IMR-90 (cell line): Measurements from ENCODE around the gene TSHZ1. TPM values are rescaled to one million over a fixed set of nuclear protein-coding genes. Genes with fewer than 3 reads are reported as not detected.

Experiments used
- ATAC-seq: fragments of 200-7000 bp; cut with Tn5 transposase; 2 replicates; pipeline ENCODE4 v1.9.1; 2020; ENCODE audit warnings: low read depth, mild to moderate bottlenecking, moderate library complexity
- BruUV-seq: library from RNA; stranded (reverse); fragments of 400-500 nt; replicated peaks from 2 replicates; lab custom pipeline; 2021; lab: Mats Ljungman, UMichigan
- CTCF ChIA-PET: fragments of 300-600 bp; formaldehyde crosslinking; extraction: SDS; loops from one replicate; lab custom pipeline; 2021; ENCODE audit warnings: antibody characterized with exemption; lab: Yijun Ruan, JAX
- POLR2A ChIA-PET: fragments of 300-600 bp; sonication (Branson Sonifier 250); formaldehyde crosslinking; loops from one replicate; lab custom pipeline; 2022; ENCODE audit warnings: antibody characterized with exemption; ENCODE audit not compliant: unreplicated experiment; lab: Charles Lee
- DNase-seq: peaks from one replicate; pipeline ENCODE4 v3.0.0; 2013
- H2AFZ ChIP-seq: replicated peaks from 2 replicates; pipeline ENCODE3; 2013; ENCODE audit warnings: low read length, mild to moderate bottlenecking; ENCODE audit not compliant: poor library complexity
- H2AK5ac ChIP-seq: 2 replicates; pipeline ENCODE4 v1.6.1; 2013; ENCODE audit warnings: low read depth, low read length, inconsistent platforms
- H2AK9ac ChIP-seq: replicated peaks from 2 replicates; pipeline ENCODE3; 2013; ENCODE audit warnings: mild to moderate bottlenecking, low read depth, low read length, moderate library complexity; ENCODE audit not compliant: poor library complexity
- H2BK120ac ChIP-seq: 2 replicates; pipeline ENCODE4 v1.6.1; 2013; ENCODE audit warnings: low read depth, low read length, inconsistent platforms
- H2BK15ac ChIP-seq: 3 replicates; pipeline ENCODE4 v1.6.1; 2013; ENCODE audit warnings: low read depth, low read length, inconsistent platforms
- H2BK20ac ChIP-seq: 2 replicates; pipeline ENCODE4 v1.6.1; 2013; ENCODE audit warnings: low read depth, mild to moderate bottlenecking, inconsistent platforms, low read length, moderate library complexity
- H2BK5ac ChIP-seq: 2 replicates; pipeline ENCODE4 v1.6.1; 2013; ENCODE audit warnings: mild to moderate bottlenecking, low read depth, low read length, inconsistent platforms; ENCODE audit not compliant: poor library complexity, severe bottlenecking
- H3K14ac ChIP-seq: replicated peaks from 2 replicates; pipeline ENCODE4 v1.6.1; 2013; ENCODE audit warnings: low read depth, low read length, inconsistent platforms
- H3K18ac ChIP-seq: 2 replicates; pipeline ENCODE4 v1.6.1; 2013; ENCODE audit warnings: low read depth, low read length, control low read depth
- H3K23ac ChIP-seq: 2 replicates; pipeline ENCODE4 v1.6.1; 2013; ENCODE audit warnings: low read depth, low read length, inconsistent platforms
- H3K27ac ChIP-seq: 2 replicates; pipeline ENCODE4 v1.5.1; 2013; ENCODE audit warnings: mild to moderate bottlenecking, control low read depth, low read length; ENCODE audit not compliant: insufficient read depth
- H3K27me3 ChIP-seq: 2 replicates; pipeline ENCODE4 v1.6.1; 2013; ENCODE audit warnings: low read length; ENCODE audit not compliant: control insufficient read depth, insufficient read depth
- H3K36me3 ChIP-seq: 2 replicates; pipeline ENCODE4 v1.6.1; 2013; ENCODE audit warnings: low read length, mixed read lengths; ENCODE audit not compliant: control insufficient read depth, insufficient read depth
- H3K4ac ChIP-seq: 2 replicates; pipeline ENCODE4 v1.6.1; 2013; ENCODE audit warnings: low read depth, low read length, inconsistent platforms
- H3K4me1 ChIP-seq: 2 replicates; pipeline ENCODE4 v1.6.1; 2013; ENCODE audit warnings: low read length, mixed read lengths; ENCODE audit not compliant: control insufficient read depth, insufficient read depth
- H3K4me2 ChIP-seq: 2 replicates; pipeline ENCODE4 v1.6.1; 2013; ENCODE audit warnings: low read depth, mild to moderate bottlenecking, control low read depth, low read length, moderate library complexity
- H3K4me3 ChIP-seq: 2 replicates; pipeline ENCODE4 v1.5.1; 2013; ENCODE audit warnings: low read depth, mild to moderate bottlenecking, control low read depth, low read length, moderate library complexity; ENCODE audit not compliant: insufficient read depth
- H3K56ac ChIP-seq: 2 replicates; pipeline ENCODE4 v1.6.1; 2013; ENCODE audit warnings: low read length, inconsistent platforms; ENCODE audit not compliant: insufficient read depth; ENCODE audit errors: extremely low read depth
- H3K79me1 ChIP-seq, 2 experiments: 2 replicates each; pipeline ENCODE4 v1.6.1; 2013; ENCODE audit warnings: low read length in 2 of 2, inconsistent platforms in 1 of 2, low read depth in 1 of 2
- H3K9ac ChIP-seq: 2 replicates; pipeline ENCODE4 v1.6.1; 2013; ENCODE audit warnings: low read depth, low read length, control low read depth
- H3K9me1 ChIP-seq: 2 replicates; pipeline ENCODE4 v1.6.1; 2013; ENCODE audit warnings: low read length, inconsistent platforms; ENCODE audit not compliant: insufficient read depth
- H3K9me3 ChIP-seq: 2 replicates; pipeline ENCODE4 v1.6.1; 2013; ENCODE audit warnings: low read length; ENCODE audit not compliant: control insufficient read depth, insufficient read depth
- H4K20me1 ChIP-seq: 2 replicates; pipeline ENCODE4 v1.6.1; 2013; ENCODE audit warnings: low read length, inconsistent platforms; ENCODE audit not compliant: insufficient read depth
- H4K5ac ChIP-seq: 2 replicates; pipeline ENCODE4 v1.6.1; 2013; ENCODE audit warnings: mild to moderate bottlenecking, low read depth, low read length, control low read depth
- H4K8ac ChIP-seq, 2 experiments: 2 replicates each; pipeline ENCODE4 v1.6.1; 2013; ENCODE audit warnings: low read depth in 2 of 2, low read length in 2 of 2, control low read depth in 1 of 2, inconsistent platforms in 1 of 2
- H4K91ac ChIP-seq: 2 replicates; pipeline ENCODE4 v1.6.1; 2013; ENCODE audit warnings: low read depth, low read length, inconsistent platforms; ENCODE audit not compliant: insufficient read depth
- MAZ ChIP-seq: IDR thresholded peaks from 2 replicates; pipeline ENCODE4 v1.6.1; 2012; ENCODE audit warnings: low read depth, mild to moderate bottlenecking, low read length, improper control_type of control experiment, moderate library complexity, borderline replicate concordance
- POLR2A ChIP-seq: IDR thresholded peaks from 2 replicates; pipeline ENCODE4 v1.6.1; 2012; ENCODE audit warnings: mild to moderate bottlenecking, low read depth, low read length
- SMC3 ChIP-seq: fragments of 150-350 bp; IDR thresholded peaks from 2 replicates; pipeline ENCODE4 v1.6.1; 2016; ENCODE audit warnings: low read depth, mild to moderate bottlenecking, antibody characterized with exemption, low read length, moderate library complexity
- USF2 ChIP-seq: fragments of 150-350 bp; IDR thresholded peaks from 2 replicates; pipeline ENCODE4 v1.6.1; 2017; ENCODE audit warnings: mild to moderate bottlenecking, antibody characterized with exemption, low read length, low read depth
- WGBS, 2 experiments: methylation state at CpG; one replicate each; pipeline versions ENCODE4 v1.1.5 to v1.1.7; 2013; ENCODE audit warnings: missing lambda C conversion rate in 2 of 2; ENCODE audit not compliant: insufficient read length in 1 of 2; ENCODE audit errors: extremely low coverage in 2 of 2; 5-methylcytosine and 5-hydroxymethylcytosine counted together
- dilution Hi-C: fragments of 300-500 bp; cut with HindIII; formaldehyde crosslinking; loops from one replicate; pipeline ENCODE4 v1.14.3; 2018; ENCODE audit warnings: low sequenced_read_pairs; ENCODE audit not compliant: unreplicated experiment
- in situ Hi-C: fragments of 300-500 bp; cut with MboI; formaldehyde crosslinking; loops from 3 replicates; pipeline ENCODE4 v1.14.3; 2019; ENCODE audit warnings: low sequenced_read_pairs, inconsistent platforms, mixed read lengths
- intact Hi-C: fragments of 100-400 bp; cut with micrococcal nuclease; formaldehyde crosslinking; loops from 2 replicates; pipeline ENCODE4 v1.10.0; 2022
- polyA plus RNA-seq, 3 experiments: library from polyadenylated mRNA; depleted of rRNA; stranded (reverse); fragments of >200 nt; gene quantifications; 2 replicates each; pipeline ENCODE4 v1.2.3, GENCODE V29; 2012; ENCODE audit warnings: low replicate concordance in 1 of 3
- total RNA-seq: library from RNA; depleted of rRNA; stranded (reverse); fragments of >200 nt; gene quantifications from 2 replicates; pipeline ENCODE4 v1.2.3, GENCODE V29; 2012
- TF ChIP-seq, protein P1 (sequence below): conservative IDR thresholded peaks from 2 replicates; pipeline ENCODE4 v1.5.1; 2012; ENCODE audit warnings: mild to moderate bottlenecking, low read depth, low read length, improper control_type of control experiment

TSHZ1 gene
- total and polyA plus RNA-seq, 2 of the 4 experiments (the other 2 are of a cell fraction): 7.1 to 10.0 TPM

DNA sequence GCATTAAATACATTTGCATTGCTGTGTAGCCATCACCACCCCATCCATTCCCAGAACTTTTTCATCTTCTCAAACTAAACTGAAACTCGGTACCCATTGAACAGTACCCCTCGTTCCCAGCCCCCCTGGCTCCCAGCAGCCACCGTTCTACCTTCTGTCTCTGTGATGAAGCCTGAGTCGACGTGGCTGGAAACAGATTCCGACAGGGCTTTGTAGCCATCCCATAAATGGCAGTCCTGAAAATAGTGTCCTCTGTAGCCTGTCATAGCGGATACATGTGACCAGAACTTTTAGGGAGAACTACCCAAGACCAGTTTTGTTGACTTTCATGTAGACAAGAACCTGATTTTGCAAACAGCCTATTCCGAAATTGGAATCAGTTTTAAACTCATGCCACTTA, 59.1 kb downstream of the TSHZ1 start:
- TF ChIP-seq, protein P1, sequence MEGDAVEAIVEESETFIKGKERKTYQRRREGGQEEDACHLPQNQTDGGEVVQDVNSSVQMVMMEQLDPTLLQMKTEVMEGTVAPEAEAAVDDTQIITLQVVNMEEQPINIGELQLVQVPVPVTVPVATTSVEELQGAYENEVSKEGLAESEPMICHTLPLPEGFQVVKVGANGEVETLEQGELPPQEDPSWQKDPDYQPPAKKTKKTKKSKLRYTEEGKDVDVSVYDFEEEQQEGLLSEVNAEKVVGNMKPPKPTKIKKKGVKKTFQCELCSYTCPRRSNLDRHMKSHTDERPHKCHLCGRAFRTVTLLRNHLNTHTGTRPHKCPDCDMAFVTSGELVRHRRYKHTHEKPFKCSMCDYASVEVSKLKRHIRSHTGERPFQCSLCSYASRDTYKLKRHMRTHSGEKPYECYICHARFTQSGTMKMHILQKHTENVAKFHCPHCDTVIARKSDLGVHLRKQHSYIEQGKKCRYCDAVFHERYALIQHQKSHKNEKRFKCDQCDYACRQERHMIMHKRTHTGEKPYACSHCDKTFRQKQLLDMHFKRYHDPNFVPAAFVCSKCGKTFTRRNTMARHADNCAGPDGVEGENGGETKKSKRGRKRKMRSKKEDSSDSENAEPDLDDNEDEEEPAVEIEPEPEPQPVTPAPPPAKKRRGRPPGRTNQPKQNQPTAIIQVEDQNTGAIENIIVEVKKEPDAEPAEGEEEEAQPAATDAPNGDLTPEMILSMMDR: no peak
- TF ChIP-seq USF2 (no peak), POLR2A (no peak), SMC3 (no peak), MAZ (no peak)
- no peak for ATAC-seq
- Histone ChIP-seq H2AK5ac (no peak overlapping the region), H2BK15ac (no peak overlapping the region), H2BK120ac (no peak overlapping the region), H3K27me3 (no peaks in the 10 kb centered on the region), H4K8ac (no peak overlapping the region), H3K56ac (no peak overlapping the region), H4K5ac (no peak overlapping the region), H3K9me1 (peaks cover 6% of the 10 kb centered on the region), H3K4me2 (no peak overlapping the region), H3K9ac (no peak overlapping the region), H4K91ac (no peak overlapping the region), H2AK9ac (no peak overlapping the region), H3K36me3 (no peaks in the 10 kb centered on the region), H4K20me1 (no peaks in the 10 kb centered on the region), H2BK20ac (no peak overlapping the region), H2BK5ac (no peak overlapping the region), H3K4me3 (no peak overlapping the region), H3K27ac (no peak overlapping the region), H3K23ac (no peak overlapping the region), H3K14ac (no peak overlapping the region), H3K4ac (no peak overlapping the region), H2AFZ (no peak overlapping the region), H3K4me1 (no peaks in the 10 kb centered on the region; the same call in 1 of the 2 replicates), H3K79me1 (peaks cover 20 to 27% of the 10 kb centered on the region in 2 experiments; a peak in 2 of 4 replicates), H3K18ac (no peak overlapping the region), H3K9me3 (no peaks in the 10 kb centered on the region)
- dilution Hi-C loops (no loop called here), in situ Hi-C loops (no loop called here), intact Hi-C loops (no loop called here)
- ChIA-PET CTCF (no interaction called here), POLR2A (no interaction called here)
- 92% methylated on average over 7 of the region's 8 CpGs; no CpG with 5 or more reads in 1 of the 2 experiments for WGBS, 2 experiments
- BruUV-seq: no TSS peak
- no peak for DNase-seq
